GM12872 (cell line): ENCODE data around the gene TIMP3.

Source experiments
- TF ChIP-seq, protein P1 (sequence below): IDR thresholded peaks from 3 replicates; pipeline ENCODE4 v1.5.1; 2011; ENCODE audit warnings: low read depth, mild to moderate bottlenecking, low read length, moderate library complexity; ENCODE audit not compliant: insufficient read depth

Gene TIMP3

DNA sequence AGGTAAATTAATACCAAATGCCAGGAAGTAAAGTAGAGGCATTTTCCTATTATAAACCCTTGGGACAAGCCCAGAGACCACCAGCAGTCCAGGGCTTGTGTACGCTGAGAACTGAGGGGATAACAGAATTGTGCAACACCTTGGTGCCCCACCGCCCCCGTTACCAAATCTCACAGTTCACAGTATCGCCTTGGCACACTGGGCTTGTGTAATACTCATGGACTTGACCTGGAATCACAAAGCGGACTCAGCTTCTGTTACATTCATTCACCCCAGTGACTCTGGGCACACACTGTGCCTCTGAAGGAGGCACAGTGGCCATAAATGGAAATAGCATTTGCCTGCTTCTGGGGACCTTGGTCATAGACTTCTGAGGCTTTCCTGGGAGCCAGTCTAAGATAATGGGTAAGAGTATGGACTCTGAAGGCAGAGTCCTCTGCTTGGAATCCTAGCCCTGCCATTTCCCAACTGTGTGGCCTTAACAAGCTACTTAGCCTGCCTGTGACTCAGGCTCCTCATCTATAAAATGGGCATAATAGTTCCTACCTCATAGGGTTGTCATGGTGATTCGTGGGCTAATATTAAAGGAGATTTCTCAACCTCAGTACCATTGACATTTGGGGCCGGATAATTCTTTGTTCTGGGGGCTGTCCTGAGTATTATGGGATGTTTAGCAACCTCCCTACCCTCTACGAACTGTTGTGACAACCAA, 53.7 kb downstream of the TIMP3 start:
- TF ChIP-seq, protein P1, sequence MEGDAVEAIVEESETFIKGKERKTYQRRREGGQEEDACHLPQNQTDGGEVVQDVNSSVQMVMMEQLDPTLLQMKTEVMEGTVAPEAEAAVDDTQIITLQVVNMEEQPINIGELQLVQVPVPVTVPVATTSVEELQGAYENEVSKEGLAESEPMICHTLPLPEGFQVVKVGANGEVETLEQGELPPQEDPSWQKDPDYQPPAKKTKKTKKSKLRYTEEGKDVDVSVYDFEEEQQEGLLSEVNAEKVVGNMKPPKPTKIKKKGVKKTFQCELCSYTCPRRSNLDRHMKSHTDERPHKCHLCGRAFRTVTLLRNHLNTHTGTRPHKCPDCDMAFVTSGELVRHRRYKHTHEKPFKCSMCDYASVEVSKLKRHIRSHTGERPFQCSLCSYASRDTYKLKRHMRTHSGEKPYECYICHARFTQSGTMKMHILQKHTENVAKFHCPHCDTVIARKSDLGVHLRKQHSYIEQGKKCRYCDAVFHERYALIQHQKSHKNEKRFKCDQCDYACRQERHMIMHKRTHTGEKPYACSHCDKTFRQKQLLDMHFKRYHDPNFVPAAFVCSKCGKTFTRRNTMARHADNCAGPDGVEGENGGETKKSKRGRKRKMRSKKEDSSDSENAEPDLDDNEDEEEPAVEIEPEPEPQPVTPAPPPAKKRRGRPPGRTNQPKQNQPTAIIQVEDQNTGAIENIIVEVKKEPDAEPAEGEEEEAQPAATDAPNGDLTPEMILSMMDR = no peak

GRCh38 chr22:32858121-32858703, 56.7 kb downstream of the TIMP3 start:
- TF ChIP-seq, protein P1 = no peak

DNA sequence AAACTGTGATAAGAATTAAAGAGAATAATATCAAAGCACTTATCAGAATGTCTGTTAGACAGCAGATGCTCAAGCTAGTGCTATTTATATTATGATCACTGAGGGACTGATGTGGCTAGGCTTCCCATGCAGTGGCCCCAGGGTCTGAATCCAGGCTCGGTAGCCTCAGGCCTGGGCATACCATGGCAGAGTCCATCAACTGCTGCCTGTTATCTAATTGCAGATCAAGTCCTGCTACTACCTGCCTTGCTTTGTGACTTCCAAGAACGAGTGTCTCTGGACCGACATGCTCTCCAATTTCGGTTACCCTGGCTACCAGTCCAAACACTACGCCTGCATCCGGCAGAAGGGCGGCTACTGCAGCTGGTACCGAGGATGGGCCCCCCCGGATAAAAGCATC, 57.5 kb downstream of the TIMP3 start:
- TF ChIP-seq, protein P1 = no peak

GRCh38 chr22:32859743-32860142, 58.2 kb downstream of the TIMP3 start:
- TF ChIP-seq, protein P1 = no peak

DNA sequence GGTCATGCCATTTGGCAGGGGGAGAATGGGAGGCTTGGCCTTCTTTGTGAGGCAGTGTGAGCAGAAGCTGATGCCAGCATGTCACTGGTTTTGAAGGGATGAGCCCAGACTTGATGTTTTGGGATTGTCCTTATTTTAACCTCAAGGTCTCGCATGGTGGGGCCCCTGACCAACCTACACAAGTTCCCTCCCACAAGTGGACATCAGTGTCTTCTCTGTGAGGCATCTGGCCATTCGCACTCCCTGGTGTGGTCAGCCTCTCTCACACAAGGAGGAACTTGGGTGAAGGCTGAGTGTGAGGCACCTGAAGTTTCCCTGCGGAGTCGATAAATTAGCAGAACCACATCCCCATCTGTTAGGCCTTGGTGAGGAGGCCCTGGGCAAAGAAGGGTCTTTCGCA, 59.8 kb downstream of the TIMP3 start:
- TF ChIP-seq, protein P1 = no peak

DNA sequence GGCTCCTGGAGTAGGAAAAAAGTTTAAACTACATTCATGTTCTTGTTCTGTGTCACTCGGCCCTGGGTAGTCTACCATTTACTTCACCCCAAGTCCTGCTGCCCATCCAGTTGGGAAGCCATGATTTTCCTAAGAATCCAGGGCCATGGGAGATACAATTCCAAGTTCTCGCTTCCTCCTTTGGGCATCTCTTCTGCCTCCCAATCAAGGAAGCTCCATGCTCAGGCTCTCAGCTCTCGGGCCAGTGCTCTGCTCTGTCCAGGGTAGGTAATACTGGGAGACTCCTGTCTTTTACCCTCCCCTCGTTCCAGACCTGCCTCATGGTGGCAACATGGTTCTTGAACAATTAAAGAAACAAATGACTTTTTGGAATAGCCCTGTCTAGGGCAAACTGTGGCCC, 60.6 kb downstream of the TIMP3 start:
- TF ChIP-seq, protein P1 = no peak

DNA sequence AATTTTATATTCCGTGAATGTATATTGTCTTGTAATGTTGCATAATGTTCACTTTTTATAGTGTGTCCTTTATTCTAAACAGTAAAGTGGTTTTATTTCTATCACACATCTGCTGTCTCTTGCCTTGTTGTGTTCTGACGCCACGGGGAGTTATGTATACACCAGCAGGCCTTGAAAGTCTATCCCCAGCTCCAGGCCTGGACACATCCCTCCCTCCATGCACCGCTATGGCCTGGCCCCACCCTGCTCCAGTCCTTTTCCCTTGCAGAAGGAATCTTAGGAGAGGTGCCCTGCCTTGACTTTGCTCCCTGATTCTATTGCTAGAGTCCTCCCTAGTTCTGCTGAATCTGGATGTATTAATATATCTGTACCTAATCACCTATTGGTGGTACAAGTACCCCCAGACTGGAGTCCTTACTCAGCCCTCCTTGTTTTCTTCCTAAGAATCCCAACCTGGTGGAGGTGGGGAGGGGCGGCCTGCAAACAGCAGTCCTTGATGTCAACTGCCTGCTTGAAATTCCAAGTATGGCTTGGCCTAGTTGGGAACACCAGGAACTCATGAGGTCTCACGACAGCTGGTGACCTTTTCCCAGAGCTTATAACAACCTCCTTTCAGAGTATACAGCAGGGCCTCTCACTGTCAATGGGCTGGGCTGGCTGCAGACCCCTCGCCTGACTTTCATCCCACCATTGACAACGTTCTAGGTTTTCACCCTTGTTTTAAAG, 61.6 kb downstream of the TIMP3 start:
- TF ChIP-seq, protein P1 = no peak
